Fibroblast of villous mesenchyme (primary cell): ENCODE measurements around the gene BCO1. TPM values are rescaled to one million over a fixed set of nuclear protein-coding genes. Genes with fewer than 3 reads are reported as not detected.
A peak's percentile ranks its signal among the peaks of the same experiment; 100 is the strongest.

ENCODE experiments used
- DNase-seq: peaks from one replicate; pipeline ENCODE4 v3.0.0-alpha.2; 2010; ENCODE audit warnings: low read depth
- H3K4me3 ChIP-seq: 2 replicates; pipeline ENCODE4 v1.5.1; 2011; ENCODE audit warnings: low read depth, mild to moderate bottlenecking, low read length
- total RNA-seq: library from RNA; depleted of rRNA; stranded (reverse); fragments of >200 nt; gene quantifications from 2 replicates; pipeline ENCODE4 v1.2.3, GENCODE V29; 2012
- TF ChIP-seq, protein P1 (sequence below): IDR thresholded peaks from 2 replicates; pipeline ENCODE4 v1.5.1; 2012; ENCODE audit warnings: low read depth, mild to moderate bottlenecking, low read length; ENCODE audit not compliant: insufficient read depth

Gene BCO1
- total RNA-seq, 1 donor = not detected

GRCh38 chr16:81259916-81260315 lies 21.4 kb downstream of the BCO1 start:
- TF ChIP-seq, protein P1, sequence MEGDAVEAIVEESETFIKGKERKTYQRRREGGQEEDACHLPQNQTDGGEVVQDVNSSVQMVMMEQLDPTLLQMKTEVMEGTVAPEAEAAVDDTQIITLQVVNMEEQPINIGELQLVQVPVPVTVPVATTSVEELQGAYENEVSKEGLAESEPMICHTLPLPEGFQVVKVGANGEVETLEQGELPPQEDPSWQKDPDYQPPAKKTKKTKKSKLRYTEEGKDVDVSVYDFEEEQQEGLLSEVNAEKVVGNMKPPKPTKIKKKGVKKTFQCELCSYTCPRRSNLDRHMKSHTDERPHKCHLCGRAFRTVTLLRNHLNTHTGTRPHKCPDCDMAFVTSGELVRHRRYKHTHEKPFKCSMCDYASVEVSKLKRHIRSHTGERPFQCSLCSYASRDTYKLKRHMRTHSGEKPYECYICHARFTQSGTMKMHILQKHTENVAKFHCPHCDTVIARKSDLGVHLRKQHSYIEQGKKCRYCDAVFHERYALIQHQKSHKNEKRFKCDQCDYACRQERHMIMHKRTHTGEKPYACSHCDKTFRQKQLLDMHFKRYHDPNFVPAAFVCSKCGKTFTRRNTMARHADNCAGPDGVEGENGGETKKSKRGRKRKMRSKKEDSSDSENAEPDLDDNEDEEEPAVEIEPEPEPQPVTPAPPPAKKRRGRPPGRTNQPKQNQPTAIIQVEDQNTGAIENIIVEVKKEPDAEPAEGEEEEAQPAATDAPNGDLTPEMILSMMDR = no peak
- no peak overlapping the region for H3K4me3 ChIP-seq
- peak; percentile 23 for DNase-seq

- DNase-seq = peak; percentile 21
- no peak overlapping the region for H3K4me3 ChIP-seq
- TF ChIP-seq, protein P1 = peak; percentile 78
Measured at GRCh38 chr16:81261049-81261648, 22.7 kb downstream of the BCO1 start.

- peak; percentile 78 for DNase-seq
- H3K4me3 ChIP-seq = no peak overlapping the region
- TF ChIP-seq, protein P1 = peak; percentile 22
Measured at GRCh38 chr16:81263470-81264220, 25.2 kb downstream of the BCO1 start.

GRCh38 chr16:81264386-81264785 lies 25.9 kb downstream of the BCO1 start:
- no peak overlapping the region for H3K4me3 ChIP-seq
- TF ChIP-seq, protein P1 = no peak
- DNase-seq = no peak

GRCh38 chr16:81265052-81265451 lies 26.6 kb downstream of the BCO1 start:
- no peak for DNase-seq
- H3K4me3 ChIP-seq = no peak overlapping the region
- TF ChIP-seq, protein P1 = no peak

DNA sequence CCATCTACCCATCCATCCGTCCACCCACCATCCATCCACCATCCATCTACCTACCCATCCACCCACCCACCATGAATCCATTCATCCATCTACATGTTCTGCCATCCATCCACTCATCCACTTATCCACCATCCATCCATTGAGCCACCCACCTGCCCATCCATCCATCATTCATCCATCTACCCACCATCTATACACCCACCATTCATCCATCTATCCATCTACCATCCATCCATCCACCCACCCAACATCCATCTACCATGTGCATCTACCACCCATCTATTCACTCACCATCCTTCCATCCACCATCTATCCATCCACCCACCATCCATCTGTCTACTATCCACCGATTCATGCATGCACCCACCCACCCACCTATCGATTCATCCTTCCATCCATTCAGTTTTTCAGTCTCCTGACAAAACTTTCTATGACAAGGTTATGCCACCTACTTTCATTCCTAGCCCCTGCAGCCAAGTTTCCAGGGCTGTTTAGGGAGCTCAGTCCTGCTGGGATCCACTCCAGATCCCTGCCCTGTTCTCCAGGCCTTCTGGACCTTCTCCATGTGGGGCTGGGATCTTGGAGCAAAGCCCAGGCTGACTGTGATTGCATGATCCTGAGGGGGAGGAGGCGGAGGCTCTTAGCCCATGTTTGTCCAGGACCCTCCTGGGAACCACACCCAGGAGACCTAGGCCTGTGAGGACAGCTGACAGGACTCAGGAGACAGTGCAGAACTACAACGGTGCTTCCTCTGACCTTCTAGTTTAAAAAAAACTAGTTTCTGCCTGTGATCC lies 27.4 kb downstream of the BCO1 start:
- DNase-seq = peak; percentile 72

More for the DNA sequence above, 27.4 kb downstream of the BCO1 start:
- TF ChIP-seq, protein P1 = no peak
- H3K4me3 ChIP-seq = no peak overlapping the region
